Measurements from ENCODE around the gene BMPER. TPM values are rescaled to one million over a fixed set of nuclear protein-coding genes. Genes with fewer than 3 reads are reported as not detected.

Gene BMPER
- not detected in 2 replicates for total RNA-seq

DNA sequence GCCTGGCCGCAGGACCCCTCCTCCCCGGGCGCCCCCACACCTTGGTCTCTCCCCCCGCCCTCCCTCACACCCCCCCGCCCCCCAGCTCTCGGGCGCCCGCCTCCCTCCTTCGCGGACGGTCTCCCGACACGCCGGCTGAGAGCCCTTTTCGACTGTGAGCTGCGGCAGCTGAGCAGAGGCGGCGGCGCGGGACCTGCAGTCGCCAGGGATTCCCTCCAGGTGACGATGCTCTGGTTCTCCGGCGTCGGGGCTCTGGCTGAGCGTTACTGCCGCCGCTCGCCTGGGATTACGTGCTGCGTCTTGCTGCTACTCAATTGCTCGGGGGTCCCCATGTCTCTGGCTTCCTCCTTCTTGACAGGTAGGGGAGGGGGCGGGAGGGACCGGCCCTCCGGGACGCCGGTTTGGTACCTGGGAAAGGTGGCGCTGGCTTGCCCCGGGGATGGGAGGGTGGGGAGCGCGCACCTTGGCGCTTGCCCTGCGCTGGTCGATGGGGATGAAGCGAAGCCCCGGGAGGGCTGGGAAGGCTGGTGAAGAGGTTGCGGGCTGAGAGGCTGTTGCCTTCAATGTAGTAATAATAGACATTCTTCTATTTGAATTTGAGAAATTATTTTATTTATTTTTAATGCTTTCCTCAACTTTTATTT is at the start of gene BMPER:
BMPER (plus strand) TSS at position 151 of the 644 bp plus-strand sequence; CDS start at position 226, 75 bp downstream.
- intact Hi-C loops (cut with micrococcal nuclease): no loop called here

DNA sequence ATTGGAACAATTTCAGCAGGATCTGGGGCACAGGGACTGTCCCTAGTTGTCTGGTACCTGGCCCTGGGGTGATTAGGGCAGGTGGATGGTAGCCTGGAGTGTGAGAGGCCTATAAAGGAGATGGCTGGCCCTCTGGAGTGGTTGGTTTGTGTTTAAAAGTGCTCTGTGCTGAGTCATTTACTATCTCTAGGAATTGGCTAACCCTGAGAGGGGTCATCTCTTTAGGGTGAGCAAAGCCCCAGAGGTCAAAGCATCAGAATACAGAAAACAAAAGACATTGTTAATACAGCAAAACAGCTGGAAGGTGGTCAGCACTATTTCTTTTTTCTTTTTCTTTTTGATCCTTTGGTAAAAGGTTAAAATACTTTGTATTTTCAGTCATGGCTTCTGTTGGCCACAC is 43.4 kb upstream of the BMPER start:
- intact Hi-C loops (cut with micrococcal nuclease): no loop called here

DNA sequence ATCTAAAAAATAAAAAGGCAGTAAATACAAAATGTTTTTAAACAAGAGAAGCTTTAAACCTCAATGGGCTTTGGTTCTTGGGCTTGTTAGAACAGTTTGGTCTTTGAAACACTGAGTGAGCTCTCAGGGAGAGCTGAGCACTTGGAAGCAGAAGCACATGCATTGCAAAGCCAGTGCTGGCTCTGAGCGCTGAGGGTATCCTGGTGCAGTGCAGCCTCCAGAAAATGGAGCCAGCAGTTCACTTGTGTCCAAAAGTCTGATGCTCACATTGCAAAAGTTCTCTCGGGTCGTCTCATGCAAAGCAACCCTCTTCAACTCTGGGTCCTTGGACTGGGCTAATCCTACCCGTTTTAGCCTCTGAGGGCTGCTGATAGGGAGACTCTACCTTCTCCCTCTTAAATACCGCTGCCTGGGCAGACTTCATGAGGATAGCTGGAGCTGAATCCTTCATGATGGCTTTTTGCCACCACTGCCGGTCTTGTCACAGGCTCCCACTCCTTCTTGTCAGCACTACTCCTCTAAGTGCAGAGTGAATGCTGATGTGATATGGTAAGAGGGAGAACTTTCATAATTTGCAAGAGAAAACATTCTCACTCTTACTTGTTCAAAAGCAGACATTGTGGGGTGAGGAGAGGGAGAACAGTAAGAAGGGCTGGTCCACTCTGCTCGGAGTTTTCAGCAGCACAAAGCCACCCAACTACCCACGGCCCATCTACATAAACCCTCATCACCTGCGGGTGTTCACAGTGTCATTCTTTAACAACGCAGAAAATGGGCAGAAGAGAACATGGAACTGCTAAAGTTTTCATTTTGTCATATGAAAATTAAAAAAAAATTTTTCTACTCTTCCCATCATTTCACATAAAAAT is 42.2 kb upstream of the BMPER start:
- intact Hi-C loops (cut with micrococcal nuclease): no loop called here

DNA sequence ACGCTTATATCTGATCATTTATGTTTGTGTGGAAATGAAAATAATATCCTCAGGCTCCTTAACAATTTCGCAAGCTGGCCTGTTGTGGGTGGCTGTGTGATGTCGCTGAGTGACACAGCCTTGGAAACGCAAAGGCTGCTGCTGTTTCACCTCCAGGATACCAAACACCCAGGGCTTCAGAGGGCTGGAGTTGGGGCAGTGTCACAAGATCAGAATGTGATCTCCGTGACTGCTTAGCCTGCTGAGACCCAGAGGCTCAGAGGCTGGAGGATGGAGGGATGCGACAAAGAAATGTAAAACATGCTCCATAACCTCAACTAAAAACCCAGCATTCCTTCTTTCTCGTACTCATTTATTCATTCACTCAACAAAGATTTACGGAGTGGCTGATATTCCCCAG is 37.2 kb upstream of the BMPER start:
- intact Hi-C loops (cut with micrococcal nuclease): no loop called here

DNA sequence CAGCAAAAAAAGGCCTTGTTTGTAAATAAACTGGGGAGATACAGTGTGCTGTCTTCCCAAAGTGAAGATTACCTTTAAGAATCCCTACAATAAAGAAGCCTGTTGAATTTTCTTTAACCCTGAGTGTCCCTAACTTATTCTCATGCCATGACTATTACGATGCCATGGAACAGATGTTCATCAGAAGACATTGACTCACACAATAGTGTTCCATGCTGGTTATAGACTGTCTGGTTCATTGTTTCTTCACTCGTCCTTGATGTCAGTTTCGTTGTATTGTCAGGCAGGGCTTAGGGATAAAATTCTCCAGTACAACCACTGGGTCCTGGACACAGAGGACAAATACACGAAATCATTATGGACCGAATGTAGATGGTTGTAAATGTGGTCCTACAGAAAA is 36.2 kb upstream of the BMPER start:
- intact Hi-C loops (cut with micrococcal nuclease): no loop called here

DNA sequence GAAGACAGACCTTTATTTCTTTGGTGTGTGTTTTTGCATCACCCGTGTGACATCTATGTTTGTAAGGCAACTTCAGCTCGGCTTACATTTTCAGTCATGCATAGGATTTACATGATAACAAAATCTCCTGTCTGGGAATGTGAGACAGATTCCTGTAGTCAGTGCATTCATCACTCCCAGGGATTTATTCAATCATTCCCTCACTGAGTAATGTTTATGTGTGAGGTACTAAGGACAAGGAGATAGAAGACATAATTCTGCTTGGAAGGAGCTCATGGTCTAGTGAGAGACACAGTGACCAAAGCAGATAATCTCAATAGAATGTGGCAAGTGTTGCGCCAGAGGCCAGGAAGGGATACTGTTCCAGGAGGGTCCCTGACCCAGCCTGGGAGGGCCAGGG is 35.2 kb upstream of the BMPER start:
- intact Hi-C loops (cut with micrococcal nuclease): no loop called here

DNA sequence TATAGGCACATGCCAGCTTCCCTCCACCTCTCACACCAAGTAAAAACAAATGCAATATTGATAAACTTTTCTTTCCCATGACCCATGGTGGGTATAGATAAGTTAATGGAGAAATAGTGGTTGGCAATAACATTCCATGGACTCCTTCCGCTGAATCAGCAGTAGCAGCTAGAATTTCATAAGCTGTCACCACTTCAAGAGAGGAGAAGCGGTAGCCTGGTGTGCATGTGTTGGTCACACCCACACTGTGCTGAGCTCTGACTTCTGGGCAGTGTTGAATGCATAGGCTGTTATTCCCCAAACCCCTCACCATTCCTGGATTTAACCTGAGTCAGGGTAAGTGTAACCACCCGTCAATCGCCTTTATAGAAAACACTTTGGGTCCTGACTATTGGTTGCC is 32.5 kb upstream of the BMPER start:
- intact Hi-C loops (cut with micrococcal nuclease): no loop called here

DNA sequence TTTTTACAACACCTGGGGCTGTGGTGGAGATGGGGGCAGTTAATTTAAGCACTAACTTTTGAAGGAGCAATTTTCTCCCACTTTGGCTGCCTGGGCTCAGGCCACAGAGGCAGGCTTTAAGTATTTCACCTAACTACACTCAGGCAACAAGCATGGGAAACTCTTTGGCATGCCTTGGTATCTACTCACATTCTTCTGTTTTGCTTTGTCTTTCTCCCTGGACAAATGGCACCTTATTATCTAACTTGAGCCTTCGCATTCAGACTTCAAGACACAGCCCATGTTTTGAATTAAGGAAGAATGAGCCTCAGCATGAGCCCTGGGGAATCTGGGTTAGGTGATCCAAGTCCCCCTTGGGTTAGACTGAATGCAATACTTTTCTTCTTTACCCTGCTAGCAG is 31.8 kb upstream of the BMPER start:
- intact Hi-C loops (cut with micrococcal nuclease): no loop called here

DNA sequence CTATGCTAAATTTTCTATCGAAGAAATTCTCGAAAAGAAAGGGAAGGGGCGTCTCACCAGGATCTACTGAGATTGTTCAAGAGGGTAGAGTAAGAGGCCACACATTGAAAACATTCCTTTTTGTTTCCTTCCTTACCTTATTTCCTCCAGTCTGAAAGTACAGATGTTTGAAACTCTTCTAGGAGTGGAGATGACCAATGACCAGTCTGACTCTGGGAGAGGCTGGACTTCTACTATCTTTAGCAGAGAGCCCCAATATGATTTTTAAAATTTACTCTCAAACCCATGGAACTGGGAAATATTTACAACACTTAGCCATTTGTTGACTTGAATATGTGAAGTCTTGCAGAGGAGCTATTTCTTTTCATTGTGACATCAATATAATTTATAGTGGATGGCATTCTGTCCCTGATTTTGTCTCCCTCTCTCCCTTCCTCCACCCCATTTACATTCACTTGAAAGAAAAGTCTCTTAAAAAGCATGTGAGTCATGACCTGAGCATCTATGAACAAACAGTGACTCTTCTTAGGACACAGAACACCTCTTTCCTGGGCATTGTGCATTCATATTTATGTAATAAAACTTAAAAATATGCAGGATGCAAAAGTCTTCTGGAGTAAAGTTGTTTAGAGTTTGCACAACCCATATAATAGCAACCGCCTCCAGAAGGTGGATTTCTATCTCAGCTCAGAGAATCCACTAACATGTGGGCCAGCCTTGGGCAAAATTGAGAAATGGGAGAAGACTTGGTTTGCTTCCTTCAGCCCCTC is 31.2 kb upstream of the BMPER start:
- intact Hi-C loops (cut with micrococcal nuclease): no loop called here

DNA sequence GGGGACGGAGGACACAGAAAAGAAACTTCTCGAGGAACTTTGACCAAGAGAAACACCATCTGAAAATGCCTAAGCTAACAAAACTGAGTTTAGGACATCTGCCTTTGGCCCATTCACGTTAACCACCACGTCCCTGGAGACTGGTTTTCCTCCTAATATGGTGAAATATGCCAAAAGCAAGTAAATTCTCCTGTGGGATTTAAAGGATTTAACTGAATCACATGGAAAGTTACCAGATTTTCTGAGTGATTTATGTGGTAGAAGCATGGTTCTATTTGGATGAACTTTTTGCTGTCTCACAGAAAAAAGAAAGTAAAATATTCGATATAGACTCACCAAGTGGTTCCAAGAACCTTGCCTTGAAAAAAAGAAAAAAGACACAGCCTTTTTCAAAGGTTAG is 30.4 kb upstream of the BMPER start:
- intact Hi-C loops (cut with micrococcal nuclease): no loop called here

DNA sequence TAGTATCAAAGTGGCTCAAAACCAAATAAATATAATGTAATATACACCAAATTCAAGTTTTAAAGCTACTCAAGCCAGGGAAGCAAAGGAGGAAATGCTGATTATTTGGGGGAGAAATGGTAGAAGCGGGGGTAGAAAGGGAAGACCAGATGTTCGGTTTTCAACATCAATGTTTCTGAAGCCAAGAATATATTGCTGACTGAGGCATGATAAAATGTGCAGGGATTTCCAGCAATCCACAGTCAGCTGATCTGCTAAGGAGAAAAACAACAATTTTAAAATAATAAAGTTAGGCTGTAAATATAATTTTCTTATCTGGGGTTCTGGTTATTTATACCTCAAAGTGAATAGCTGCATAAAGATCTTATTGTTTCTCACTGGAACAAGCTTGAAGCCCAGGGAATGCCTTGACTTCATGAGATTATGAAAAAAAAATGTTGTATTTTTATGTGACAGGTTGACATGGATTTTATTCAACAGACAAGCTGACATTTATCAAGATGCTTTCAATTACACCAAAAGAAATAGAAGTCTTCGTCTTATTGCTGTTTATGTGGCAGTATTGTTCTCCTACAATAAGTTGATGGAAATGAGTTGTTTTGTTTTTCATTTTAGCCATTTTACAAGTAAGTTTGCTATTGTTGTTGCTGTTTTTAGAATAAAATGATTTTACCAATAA is 28.6 kb upstream of the BMPER start:
- intact Hi-C loops (cut with micrococcal nuclease): no loop called here

DNA sequence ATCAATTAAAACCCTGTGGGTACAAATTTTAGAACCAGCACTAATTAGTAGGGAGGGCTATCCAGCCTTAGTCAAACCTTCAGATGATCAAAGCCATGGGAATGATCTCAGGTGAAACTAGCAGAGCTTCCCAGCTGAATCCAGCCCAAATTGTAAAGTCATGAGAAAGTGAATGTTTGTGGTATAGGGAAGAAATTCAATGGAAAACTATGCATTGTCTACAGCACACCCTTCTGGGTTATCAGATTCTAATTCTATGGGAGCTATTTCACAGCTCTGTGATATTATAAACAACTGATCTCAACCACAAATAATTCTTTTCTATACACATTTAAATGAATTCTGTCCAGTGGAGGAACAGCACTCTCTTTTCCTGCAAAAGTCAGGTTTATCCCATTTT is 24.6 kb upstream of the BMPER start:
- intact Hi-C loops (cut with micrococcal nuclease): no loop called here

DNA sequence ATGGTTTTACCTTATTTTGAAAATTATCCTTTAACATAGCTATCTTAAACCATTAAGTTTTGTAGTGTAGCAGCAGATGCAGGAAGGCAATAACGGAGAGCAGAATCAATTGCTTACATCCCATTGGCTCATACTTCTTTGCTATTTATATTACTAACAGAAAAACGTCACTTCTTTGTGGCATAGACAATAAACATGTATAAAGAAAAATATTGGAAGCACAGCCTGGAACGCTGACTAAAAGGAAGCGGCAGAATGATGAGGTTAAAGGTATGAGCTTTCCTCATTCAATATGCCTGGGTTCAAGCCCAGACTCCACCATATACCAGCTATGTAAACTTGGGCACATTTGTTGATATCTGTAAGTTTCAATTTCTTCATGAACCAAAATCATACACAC is 24.0 kb upstream of the BMPER start:
- intact Hi-C loops (cut with micrococcal nuclease): no loop called here

DNA sequence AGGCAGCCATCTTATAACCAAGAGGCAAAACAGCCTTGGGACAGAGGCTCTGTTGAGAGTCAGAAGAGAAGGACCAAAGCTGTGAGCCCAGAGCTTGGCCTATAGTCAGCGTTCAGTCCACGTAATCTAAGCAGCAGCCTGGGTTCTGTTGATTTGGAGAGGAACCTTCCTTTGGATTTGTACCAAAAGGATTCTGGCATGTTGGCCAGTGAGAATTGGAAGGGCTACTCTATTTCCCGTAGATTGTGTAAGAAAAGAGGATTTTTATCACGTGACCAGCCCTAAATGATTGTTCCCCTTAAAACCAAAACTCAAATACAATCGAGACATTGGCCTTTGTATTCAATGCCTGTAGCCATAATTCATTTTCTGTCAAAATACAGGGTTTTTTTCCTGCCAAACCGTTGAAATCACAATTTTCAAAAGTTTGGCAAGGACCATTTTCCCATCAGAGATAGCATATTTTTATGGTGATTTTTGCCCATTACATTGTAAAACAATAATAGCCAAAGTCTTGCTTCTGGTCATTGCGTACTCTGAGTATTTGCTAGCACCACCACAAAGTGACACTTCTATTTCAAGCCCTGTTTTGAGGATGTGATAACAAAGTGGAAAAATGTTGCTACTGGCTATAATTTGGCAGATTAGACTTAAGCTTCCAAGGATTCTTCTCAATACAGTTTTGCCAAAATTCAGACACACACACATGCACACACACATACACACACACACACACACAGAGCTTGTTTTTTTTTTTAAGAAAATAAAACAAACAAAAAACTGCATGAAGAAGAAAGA is 23.1 kb upstream of the BMPER start:
- intact Hi-C loops (cut with micrococcal nuclease): no loop called here

DNA sequence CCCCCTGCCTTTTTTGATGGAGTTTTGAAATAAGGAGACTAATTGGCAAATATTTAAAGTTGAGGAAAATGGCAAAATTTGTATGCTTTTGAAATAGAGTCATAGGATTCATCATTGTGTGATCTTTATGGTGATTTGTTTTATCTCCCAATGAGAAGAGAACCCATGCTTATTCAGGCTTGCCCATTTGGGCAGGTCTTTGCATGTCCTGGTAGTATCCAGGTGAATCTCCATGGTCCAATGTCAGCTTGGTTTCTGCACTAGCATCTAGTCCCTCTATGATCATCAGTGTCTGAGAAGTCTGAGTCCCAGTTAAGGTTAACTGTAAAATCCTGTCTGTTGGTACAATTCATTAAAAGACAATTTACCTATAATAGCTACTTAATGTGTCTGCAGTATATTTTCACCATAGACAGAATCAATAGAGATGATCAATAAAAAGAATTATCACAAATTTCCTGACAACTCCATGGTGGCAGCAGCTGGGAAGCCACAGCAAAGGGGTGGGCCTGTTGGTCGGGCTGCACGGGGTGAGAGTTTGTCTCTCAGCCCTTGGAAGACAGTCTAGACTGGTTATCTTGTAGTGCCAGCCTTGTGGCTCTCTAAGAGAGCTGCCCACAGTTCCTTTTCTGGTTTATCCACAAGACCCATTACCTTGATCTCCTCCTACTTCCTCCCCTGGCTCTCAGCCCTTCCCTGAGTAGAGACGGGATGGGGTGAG is 22.2 kb upstream of the BMPER start:
- intact Hi-C loops (cut with micrococcal nuclease): no loop called here

DNA sequence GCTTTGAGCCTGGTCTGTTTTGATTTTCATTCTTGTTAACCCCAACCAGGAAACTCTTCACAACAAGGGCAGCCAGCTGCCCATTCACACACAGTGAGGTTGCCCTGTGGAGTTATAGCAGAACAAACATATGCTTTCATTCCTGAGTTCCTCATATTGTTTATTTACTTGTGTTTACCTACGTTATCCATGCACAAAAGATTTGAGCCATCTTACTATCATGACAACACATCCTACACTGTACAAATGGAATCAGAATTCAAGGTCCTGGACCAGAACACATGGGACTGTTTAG is 21.7 kb upstream of the BMPER start:
- intact Hi-C loops (cut with micrococcal nuclease): no loop called here

DNA sequence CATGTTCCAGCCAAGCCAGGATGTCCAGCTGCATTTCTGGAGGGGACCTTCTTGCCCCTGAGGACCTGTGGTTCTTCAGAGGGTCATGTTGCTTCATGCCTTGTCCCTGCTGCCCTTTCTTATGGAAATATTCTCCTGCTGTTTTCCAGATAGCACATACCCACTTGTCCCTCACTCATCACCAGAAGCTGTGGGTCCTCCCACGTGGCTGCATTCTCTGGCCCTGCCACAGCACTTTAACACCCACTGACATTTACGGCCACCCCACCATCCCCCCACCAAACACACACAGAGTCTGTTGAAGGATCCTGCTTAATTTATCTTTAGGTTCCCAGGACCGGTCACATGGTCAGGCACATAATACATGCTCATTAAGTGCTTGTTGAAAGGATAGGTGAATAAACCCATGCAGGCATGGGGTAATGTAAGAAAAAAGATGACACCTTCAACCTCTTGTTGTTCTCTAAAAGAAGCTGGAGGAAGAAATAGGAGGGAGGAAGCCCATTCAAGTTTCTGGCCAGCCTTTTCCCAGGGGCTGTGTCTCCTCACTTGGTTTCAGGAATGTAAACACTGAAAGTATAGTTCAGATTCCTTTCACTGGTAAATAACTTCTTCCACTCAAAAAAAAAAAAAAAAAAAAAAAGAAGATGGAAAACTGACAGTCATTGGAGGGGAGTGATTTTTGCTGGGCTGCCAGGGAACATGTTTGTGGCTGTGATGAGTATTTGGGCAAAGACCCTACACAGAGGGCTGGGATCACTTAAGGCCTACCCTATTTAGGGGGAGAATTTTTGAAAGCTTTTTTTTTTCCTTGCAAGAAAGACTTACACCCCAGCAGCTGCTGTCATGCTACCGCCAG is 19.8 kb upstream of the BMPER start:
- intact Hi-C loops (cut with micrococcal nuclease): no loop called here

DNA sequence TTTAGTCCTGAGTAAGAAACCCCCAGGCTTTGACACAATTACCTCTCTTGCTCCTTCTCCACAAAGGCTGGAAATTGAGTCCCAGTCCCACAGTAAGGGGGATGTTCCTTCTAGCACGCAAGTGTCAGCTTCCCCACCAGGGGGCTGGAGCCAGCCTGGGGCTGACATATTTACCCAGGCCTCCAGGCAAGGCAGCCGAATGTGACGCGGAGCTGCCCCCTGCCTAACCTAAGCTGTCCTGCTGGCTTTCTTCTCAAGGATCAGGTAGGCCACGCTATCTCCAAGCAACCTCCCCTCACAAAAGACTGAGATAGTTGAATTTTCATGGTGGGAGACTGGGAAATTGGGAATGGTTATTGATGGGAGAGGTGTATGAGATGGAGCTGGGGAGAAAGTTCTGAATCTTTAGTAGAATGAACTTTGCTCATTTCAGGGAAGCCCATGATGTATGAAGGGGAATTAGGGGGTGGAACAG is 19.2 kb upstream of the BMPER start:
- intact Hi-C loops (cut with micrococcal nuclease): no loop called here

DNA sequence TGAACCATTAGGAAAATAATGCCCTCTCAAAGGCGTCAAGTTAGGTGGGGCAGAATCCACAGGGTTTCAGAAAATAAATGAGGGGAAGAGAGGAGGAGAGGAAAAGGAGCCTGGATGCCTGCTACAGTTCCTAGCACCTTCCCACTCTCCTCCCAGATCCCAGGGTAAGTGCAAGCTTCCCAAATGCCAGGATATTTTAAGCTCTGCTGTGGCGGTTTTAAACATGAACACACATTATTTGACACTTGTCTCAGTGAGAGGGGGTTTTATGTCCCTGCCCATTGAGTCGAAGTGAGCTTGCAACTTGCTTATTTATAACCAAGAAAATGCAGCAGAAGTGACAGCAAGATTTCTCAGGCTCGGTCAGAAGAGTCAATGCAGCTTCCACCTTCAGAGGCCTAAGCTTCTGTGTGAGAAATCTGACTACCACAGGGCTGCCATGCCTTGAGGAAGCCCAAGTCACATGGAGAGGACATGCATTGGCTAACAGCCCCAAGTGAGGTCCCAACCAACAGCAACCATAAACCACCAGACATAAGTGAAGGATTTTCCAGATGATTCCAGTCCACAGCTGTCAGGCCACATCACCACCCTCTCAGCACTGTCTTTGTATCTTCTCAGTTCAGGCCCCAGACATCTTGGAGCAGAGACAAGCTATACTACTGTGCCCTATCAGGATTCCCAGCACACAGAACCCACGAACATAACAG is 17.9 kb upstream of the BMPER start:
- intact Hi-C loops (cut with micrococcal nuclease): no loop called here

Data from T-helper 1 cell treated with Interleukin-12 subunit alpha and Interleukin-12 subunit beta and Interleukin-4 antibody, amounts not matched to agents 30 ng/mL and 1 ng/mL, for 36 hours (primary cell).